ENCODE results near the gene NECTIN1. TPM values are rescaled to one million over a fixed set of nuclear protein-coding genes. Genes with fewer than 3 reads are reported as not detected.

Gene NECTIN1
- total and polyA plus RNA-seq, 2 of the 13 experiments (the other 11 are each of a cell fraction or from before 2014, with no cell fraction given), result 3.9 to 7.3 TPM

DNA sequence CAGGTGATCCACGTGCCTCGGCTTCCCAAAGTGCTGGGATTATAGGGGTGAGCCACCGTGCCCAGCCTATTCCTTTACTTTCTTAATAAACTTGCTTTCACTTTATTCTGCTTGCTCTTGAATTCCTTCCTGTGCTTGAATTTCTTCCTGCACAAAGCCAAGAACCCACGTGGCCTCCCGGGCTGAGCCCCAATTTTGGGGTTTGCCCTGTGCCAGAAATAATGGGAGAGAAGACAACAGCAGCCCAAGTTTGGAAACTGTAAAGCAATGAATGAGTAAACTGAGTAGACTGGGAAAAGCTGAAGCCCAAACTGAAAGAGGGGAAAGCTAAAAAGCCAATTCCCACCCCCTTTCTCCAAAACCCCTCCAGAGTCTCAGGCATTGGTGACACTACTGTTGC, 136.4 kb downstream of the NECTIN1 start:
- TF ChIP-seq PBX2 (CRISPR knock-in tag; IDR thresholded peaks at IDR 0.05) (no peak), ZNF770 (CRISPR knock-in tag; IDR thresholded peaks at IDR 0.05) (no peak), ZFP36L1 (CRISPR knock-in tag; IDR thresholded peaks at IDR 0.05) (no peak), NCOA1 (CRISPR knock-in tag; IDR thresholded peaks at IDR 0.05) (no peak), ZNF792 (CRISPR knock-in tag; IDR thresholded peaks at IDR 0.05) (no peak), NFYC (CRISPR knock-in tag; IDR thresholded peaks at IDR 0.05) (no peak), KLF12 (CRISPR knock-in tag; IDR thresholded peaks at IDR 0.05; ENCODE audit: borderline replicate concordance) (no peak), U2AF1 (optimal IDR thresholded peaks at IDR 0.05; ENCODE audit: low read depth, low read length) (no peak), ZNF564 (CRISPR knock-in tag; IDR thresholded peaks at IDR 0.05) (no peak), ZFP36L2 (CRISPR knock-in tag; IDR thresholded peaks at IDR 0.05) (no peak)
- TF ChIP-seq, protein P1, sequence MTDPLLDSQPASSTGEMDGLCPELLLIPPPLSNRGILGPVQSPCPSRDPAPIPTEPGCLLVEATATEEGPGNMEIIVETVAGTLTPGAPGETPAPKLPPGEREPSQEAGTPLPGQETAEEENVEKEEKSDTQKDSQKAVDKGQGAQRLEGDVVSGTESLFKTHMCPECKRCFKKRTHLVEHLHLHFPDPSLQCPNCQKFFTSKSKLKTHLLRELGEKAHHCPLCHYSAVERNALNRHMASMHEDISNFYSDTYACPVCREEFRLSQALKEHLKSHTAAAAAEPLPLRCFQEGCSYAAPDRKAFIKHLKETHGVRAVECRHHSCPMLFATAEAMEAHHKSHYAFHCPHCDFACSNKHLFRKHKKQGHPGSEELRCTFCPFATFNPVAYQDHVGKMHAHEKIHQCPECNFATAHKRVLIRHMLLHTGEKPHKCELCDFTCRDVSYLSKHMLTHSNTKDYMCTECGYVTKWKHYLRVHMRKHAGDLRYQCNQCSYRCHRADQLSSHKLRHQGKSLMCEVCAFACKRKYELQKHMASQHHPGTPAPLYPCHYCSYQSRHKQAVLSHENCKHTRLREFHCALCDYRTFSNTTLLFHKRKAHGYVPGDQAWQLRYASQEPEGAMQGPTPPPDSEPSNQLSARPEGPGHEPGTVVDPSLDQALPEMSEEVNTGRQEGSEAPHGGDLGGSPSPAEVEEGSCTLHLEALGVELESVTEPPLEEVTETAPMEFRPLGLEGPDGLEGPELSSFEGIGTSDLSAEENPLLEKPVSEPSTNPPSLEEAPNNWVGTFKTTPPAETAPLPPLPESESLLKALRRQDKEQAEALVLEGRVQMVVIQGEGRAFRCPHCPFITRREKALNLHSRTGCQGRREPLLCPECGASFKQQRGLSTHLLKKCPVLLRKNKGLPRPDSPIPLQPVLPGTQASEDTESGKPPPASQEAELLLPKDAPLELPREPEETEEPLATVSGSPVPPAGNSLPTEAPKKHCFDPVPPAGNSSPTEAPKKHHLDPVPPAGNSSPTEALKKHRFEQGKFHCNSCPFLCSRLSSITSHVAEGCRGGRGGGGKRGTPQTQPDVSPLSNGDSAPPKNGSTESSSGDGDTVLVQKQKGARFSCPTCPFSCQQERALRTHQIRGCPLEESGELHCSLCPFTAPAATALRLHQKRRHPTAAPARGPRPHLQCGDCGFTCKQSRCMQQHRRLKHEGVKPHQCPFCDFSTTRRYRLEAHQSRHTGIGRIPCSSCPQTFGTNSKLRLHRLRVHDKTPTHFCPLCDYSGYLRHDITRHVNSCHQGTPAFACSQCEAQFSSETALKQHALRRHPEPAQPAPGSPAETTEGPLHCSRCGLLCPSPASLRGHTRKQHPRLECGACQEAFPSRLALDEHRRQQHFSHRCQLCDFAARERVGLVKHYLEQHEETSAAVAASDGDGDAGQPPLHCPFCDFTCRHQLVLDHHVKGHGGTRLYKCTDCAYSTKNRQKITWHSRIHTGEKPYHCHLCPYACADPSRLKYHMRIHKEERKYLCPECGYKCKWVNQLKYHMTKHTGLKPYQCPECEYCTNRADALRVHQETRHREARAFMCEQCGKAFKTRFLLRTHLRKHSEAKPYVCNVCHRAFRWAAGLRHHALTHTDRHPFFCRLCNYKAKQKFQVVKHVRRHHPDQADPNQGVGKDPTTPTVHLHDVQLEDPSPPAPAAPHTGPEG (CRISPR knock-in tag; IDR thresholded peaks at IDR 0.05), result no peak
- TF ChIP-seq, protein P2, sequence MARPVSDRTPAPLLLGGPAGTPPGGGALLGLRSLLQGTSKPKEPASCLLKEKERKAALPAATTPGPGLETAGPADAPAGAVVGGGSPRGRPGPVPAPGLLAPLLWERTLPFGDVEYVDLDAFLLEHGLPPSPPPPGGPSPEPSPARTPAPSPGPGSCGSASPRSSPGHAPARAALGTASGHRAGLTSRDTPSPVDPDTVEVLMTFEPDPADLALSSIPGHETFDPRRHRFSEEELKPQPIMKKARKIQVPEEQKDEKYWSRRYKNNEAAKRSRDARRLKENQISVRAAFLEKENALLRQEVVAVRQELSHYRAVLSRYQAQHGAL (CRISPR knock-in tag; IDR thresholded peaks at IDR 0.05; ENCODE audit: not compliant biosample characterization), result no peak
- no peaks in the 10 kb centered on the region for H3K79me2 ChIP-seq (ENCODE audit: insufficient read depth, low read length)
- H3K4me2 ChIP-seq (ENCODE audit: low read depth, low read length), result no peak overlapping the region
- no TSS peak for BruUV-seq (replicated peaks)
- ATAC-seq (no peak), DNase-seq (ENCODE audit: low spot score) (no peak), FAIRE-seq (no peak)
- ChIA-PET POLR2A (no interaction called here), CTCF (ENCODE audit: low intra/inter-chr PET ratio, low total read pairs) (no interaction called here)
- no peak overlapping the region for H3K4me3 ChIP-seq (replicated peaks in 1 of 3; ENCODE audit: insufficient read depth in 1 of 3, low read depth in 2 of 3, low read length in 3 of 3)
- no peaks in the 10 kb centered on the region for H3K9me3 ChIP-seq (ENCODE audit: low read length)
- no peaks in the 10 kb centered on the region for H4K20me1 ChIP-seq (ENCODE audit: insufficient read depth, low read length)
- no peak overlapping the region for H2AFZ ChIP-seq (ENCODE audit: low read length)
- intact Hi-C loops (cut with micrococcal nuclease; ENCODE audit: unreplicated experiment), result no loop called here
- no peak overlapping the region for H3K27ac ChIP-seq (ENCODE audit: extremely low read length, insufficient read depth, low read length)
- H3K27me3 ChIP-seq (ENCODE audit: control insufficient read depth in 1 of 2, insufficient read depth in 2 of 2, low read length in 2 of 2), result peaks cover 0 to 8% of the 10 kb centered on the region in 2 experiments; a peak in 3 of 5 replicates
- 12% methylated on average over 5 of the region's 5 CpGs for WGBS (ENCODE audit: low lambda C conversion rate)
- in situ Hi-C loops (cut with HindIII; ENCODE audit: extremely low pct_ligation_motif_present, low pct_unique_long_range_greater_than_20kb), result no loop called here
- H3K36me3 ChIP-seq (replicated peaks in 1 of 2; ENCODE audit: control insufficient read depth in 1 of 2, insufficient read depth in 2 of 2, low read length in 2 of 2), result no peaks in the 10 kb centered on the region
- no peaks in the 10 kb centered on the region for H3K4me1 ChIP-seq (ENCODE audit: insufficient read depth, low read length)
- H3K9ac ChIP-seq (ENCODE audit: insufficient read depth, low read depth, low read length), result no peak overlapping the region

All from HepG2 (cell line).